Measurements from ENCODE around the gene RNF41. TPM values are rescaled to one million over a fixed set of nuclear protein-coding genes. Genes with fewer than 3 reads are reported as not detected.

RNF41 gene
- total RNA-seq, 4 donors from 2014 or later: 64.4 to 165 (median 109) TPM

DNA sequence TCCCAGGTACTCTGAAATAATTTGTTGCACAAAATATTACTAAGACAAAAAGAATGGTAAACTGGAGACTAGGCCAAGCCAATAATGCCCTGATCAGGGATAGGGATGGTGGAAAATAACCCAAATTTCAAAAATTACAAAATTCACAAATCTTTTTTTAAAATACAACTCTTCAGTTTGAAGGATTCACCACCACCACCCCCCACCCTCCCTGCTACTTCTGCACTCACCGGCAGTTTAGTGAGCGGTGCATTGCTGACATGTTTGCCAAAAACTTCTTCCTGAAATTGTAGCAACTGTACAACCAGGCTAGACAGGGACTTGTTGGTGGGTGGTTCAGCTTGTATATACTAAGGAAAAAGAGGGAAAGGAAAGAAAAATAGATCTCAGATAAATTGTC lies 34.8 kb downstream of the RNF41 start:
- no peak for DNase-seq (ENCODE audit: extremely low spot score)
- peaks cover 24 to 54% (median 48%) of the 10 kb centered on the region in 4 donors for H3K36me3 ChIP-seq
- intact Hi-C loops (cut with DNase I): loop anchor here (10.0 kb wide), 1 partner anchor 278 kb away; the partner anchor contains the start of gene SPRYD4
- H3K4me1 ChIP-seq: peaks cover 20 to 40% (median 33%) of the 10 kb centered on the region in 4 donors
- H3K27me3 ChIP-seq: no peaks in the 10 kb centered on the region
- WGBS: 37% methylated on average over 2 of the region's 2 CpGs
- peak overlapping the region in 1 of 4 donors; percentile 97 for H3K27ac ChIP-seq (replicated peaks in 1 of 4)
- no peaks in the 10 kb centered on the region for H3K9me3 ChIP-seq
- no peak for TF ChIP-seq POLR2A (IDR thresholded peaks at IDR 0.05; ENCODE audit: low read depth)
- TF ChIP-seq, protein P1, sequence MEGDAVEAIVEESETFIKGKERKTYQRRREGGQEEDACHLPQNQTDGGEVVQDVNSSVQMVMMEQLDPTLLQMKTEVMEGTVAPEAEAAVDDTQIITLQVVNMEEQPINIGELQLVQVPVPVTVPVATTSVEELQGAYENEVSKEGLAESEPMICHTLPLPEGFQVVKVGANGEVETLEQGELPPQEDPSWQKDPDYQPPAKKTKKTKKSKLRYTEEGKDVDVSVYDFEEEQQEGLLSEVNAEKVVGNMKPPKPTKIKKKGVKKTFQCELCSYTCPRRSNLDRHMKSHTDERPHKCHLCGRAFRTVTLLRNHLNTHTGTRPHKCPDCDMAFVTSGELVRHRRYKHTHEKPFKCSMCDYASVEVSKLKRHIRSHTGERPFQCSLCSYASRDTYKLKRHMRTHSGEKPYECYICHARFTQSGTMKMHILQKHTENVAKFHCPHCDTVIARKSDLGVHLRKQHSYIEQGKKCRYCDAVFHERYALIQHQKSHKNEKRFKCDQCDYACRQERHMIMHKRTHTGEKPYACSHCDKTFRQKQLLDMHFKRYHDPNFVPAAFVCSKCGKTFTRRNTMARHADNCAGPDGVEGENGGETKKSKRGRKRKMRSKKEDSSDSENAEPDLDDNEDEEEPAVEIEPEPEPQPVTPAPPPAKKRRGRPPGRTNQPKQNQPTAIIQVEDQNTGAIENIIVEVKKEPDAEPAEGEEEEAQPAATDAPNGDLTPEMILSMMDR (IDR thresholded peaks at IDR 0.05): no peak
- TF ChIP-seq POLR2AphosphoS5 (IDR thresholded peaks at IDR 0.05): no peak
- no peak for TF ChIP-seq EP300 (IDR thresholded peaks at IDR 0.05)
- no peak overlapping the region for H3K4me3 ChIP-seq

DNA sequence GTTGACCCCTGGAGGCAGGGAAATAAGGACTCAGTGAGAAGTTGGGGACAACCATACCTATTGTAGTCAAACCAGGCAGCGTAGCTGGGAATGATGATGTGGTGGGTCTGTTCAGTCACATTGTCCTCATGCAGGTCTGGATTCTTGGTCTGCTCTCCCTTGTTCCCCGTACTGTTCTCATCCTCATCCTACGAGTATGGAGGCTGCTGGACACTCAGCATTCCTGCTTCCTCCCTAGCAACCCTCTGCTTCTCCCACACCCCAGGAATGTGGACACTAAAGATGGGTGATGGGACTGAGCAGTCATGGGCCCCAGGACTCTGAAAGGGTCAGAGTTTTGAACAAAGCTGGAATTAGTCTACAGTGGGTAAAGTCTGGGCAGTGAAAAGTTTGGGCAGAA lies 43.4 kb downstream of the RNF41 start:
- H3K9me3 ChIP-seq: no peaks in the 10 kb centered on the region
- no peaks in the 10 kb centered on the region for H3K4me1 ChIP-seq
- no peak overlapping the region for H3K27ac ChIP-seq (replicated peaks in 1 of 4)
- DNase-seq (ENCODE audit: extremely low spot score): no peak
- H3K27me3 ChIP-seq: no peaks in the 10 kb centered on the region
- WGBS: 85% methylated on average over 3 of the region's 3 CpGs
- no peak overlapping the region for H3K4me3 ChIP-seq
- intact Hi-C loops (cut with DNase I): no loop called here
- TF ChIP-seq EP300 (IDR thresholded peaks at IDR 0.05) (no peak), POLR2AphosphoS5 (IDR thresholded peaks at IDR 0.05) (no peak), POLR2A (IDR thresholded peaks at IDR 0.05; ENCODE audit: low read depth) (no peak)
- TF ChIP-seq, protein P1 (IDR thresholded peaks at IDR 0.05): no peak
- peaks cover 71 to 100% (median 100%) of the 10 kb centered on the region in 4 donors for H3K36me3 ChIP-seq

DNA sequence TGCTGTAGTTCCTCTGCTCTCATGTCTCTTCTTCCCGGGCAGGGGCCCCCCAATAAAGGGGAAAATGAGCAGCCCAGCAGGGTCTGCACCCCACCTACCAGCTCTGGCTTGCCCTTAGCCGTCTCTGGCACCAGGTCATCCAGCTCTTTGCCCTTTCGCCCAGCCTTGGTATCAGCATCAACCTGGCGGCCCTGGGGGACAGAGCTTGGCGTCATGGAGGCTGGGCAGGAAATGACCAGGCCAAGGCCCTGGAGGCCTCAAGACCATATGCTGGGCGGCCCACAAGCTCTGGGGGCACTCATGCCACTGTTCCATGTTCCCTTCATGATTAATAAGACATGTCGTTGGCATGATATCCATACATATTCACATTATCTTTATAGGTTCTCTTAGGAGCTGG lies 48.9 kb downstream of the RNF41 start:
- 92% methylated on average over 7 of the region's 7 CpGs for WGBS
- Histone ChIP-seq H3K36me3 (peaks cover 81 to 100% (median 100%) of the 10 kb centered on the region in 4 donors), H3K9me3 (no peaks in the 10 kb centered on the region), H3K4me1 (no peaks in the 10 kb centered on the region), H3K27me3 (no peaks in the 10 kb centered on the region), H3K4me3 (no peak overlapping the region), H3K27ac (replicated peaks in 1 of 4) (no peak overlapping the region)
- TF ChIP-seq, protein P1 (IDR thresholded peaks at IDR 0.05): no peak
- no peak for TF ChIP-seq POLR2A (IDR thresholded peaks at IDR 0.05; ENCODE audit: low read depth)
- no peak for TF ChIP-seq POLR2AphosphoS5 (IDR thresholded peaks at IDR 0.05)
- no peak for TF ChIP-seq EP300 (IDR thresholded peaks at IDR 0.05)
- DNase-seq (ENCODE audit: extremely low spot score): no peak
- intact Hi-C loops (cut with DNase I): no loop called here

DNA sequence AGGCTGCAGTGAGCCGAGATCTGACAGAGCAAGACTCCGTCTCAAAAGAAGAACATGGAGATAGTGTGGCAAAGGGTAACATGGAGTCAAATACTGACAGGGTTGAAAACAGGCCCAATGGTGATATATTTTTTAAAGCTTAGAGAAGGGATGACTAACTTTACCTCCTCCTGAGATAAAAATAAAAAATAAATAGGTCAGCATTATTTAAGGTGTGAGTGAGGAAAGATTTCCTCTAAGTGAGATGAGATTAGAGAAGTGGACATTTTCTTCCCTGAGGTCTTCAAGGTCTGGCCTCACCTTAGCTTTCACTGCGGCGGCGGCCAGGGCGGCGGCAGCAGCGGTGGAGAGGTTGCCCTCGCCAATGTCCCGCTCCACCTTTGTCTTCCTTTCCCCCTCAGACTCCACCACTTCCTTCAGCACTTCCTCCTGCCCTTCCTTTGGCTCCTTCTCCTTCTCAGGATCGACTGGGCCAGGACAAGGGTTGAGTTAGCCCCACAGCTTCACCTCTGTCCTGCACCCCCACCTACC lies 52.4 kb downstream of the RNF41 start:
- no peak overlapping the region for H3K27ac ChIP-seq (replicated peaks in 1 of 4)
- no peaks in the 10 kb centered on the region for H3K9me3 ChIP-seq
- peaks cover 78 to 100% (median 99%) of the 10 kb centered on the region in 4 donors for H3K36me3 ChIP-seq
- intact Hi-C loops (cut with DNase I): no loop called here
- H3K4me3 ChIP-seq: no peak overlapping the region
- H3K4me1 ChIP-seq: peaks cover 0 to 10% (median 10%) of the 10 kb centered on the region in 4 donors
- DNase-seq (ENCODE audit: extremely low spot score): no peak
- TF ChIP-seq EP300 (IDR thresholded peaks at IDR 0.05) (no peak), POLR2A (IDR thresholded peaks at IDR 0.05; ENCODE audit: low read depth) (no peak), POLR2AphosphoS5 (IDR thresholded peaks at IDR 0.05) (no peak)
- TF ChIP-seq, protein P1 (IDR thresholded peaks at IDR 0.05): no peak
- WGBS: 89% methylated on average over 11 of the region's 11 CpGs
- H3K27me3 ChIP-seq: no peaks in the 10 kb centered on the region
